K562 (cell line): Measurements from ENCODE around the gene TENM4. TPM values are rescaled to one million over a fixed set of nuclear protein-coding genes. Genes with fewer than 3 reads are reported as not detected.

Source experiments
- ATAC-seq: fragments of 200-7000 bp; cut with Tn5 transposase; 3 replicates; pipeline ENCODE4 v1.9.1; 2020; ENCODE audit warnings: moderate library complexity
- BruUV-seq: library from RNA; stranded (reverse); fragments of 400-500 nt; replicated peaks from 2 replicates; lab custom pipeline; 2021; lab: Mats Ljungman, UMichigan
- CTCF ChIA-PET: fragments of 300-600 bp; formaldehyde crosslinking; extraction: SDS; loops from one replicate; lab custom pipeline; 2021; ENCODE audit warnings: low intra/inter-chr PET ratio; lab: Yijun Ruan, JAX
- POLR2A ChIA-PET: fragments of 300-600, 350-650 bp; sonication (Branson Sonifier 250); formaldehyde crosslinking; extraction: SDS; loops from one replicate; lab custom pipeline; 2021; ENCODE audit warnings: antibody characterized with exemption, inconsistent platforms; lab: Yijun Ruan, JAX
- DNase-seq, 4 experiments: peaks; one replicate each; pipeline versions ENCODE4 v3.0.0 to v3.0.0-alpha.2; 2011 to 2018; ENCODE audit warnings: low spot score in 3 of 4, mixed read lengths in 3 of 4; ENCODE audit errors: extremely low read depth in 1 of 4
- FAIRE-seq: peaks from 2 replicates; lab custom pipeline; 2011; peaks lifted over from hg19 to GRCh38; lab: Jason Lieb, UNC
- H2AFZ ChIP-seq: 2 replicates; pipeline ENCODE4 v1.6.0; 2011; ENCODE audit warnings: low read depth, low read length, control low read depth, inconsistent platforms
- H3K27ac ChIP-seq: fragments of 200-600 bp; 3 replicates; pipeline ENCODE4 v1.8.0; 2011; ENCODE audit warnings: low read depth, mild to moderate bottlenecking, control low read depth, inconsistent platforms, low read length, moderate library complexity, mixed read lengths; ENCODE audit errors: extremely low read depth
- H3K27me3 ChIP-seq, 2 experiments: fragments of 300-600 bp in 1 of 2; 2 replicates in 1 of 2; 3 replicates in 1 of 2; pipeline versions ENCODE4 v1.6.0 to v1.8.0; 2011; ENCODE audit warnings: inconsistent platforms in 2 of 2, low read length in 2 of 2, mild to moderate bottlenecking in 1 of 2, mixed read lengths in 1 of 2, moderate library complexity in 1 of 2; ENCODE audit not compliant: control insufficient read depth in 2 of 2, insufficient read depth in 2 of 2
- H3K36me3 ChIP-seq: fragments of 300-600 bp; 3 replicates; pipeline ENCODE4 v1.8.0; 2011; ENCODE audit warnings: mild to moderate bottlenecking, low read length, inconsistent platforms; ENCODE audit not compliant: control insufficient read depth, insufficient read depth
- H3K4me1 ChIP-seq, 2 experiments: fragments of 200-600 bp in 1 of 2; replicated peaks in 1 of 2; 2 replicates in 1 of 2; 3 replicates in 1 of 2; pipeline versions ENCODE4 v1.5.1 to v1.8.0; 2011; ENCODE audit warnings: inconsistent platforms in 2 of 2, low read length in 2 of 2, mild to moderate bottlenecking in 1 of 2, mixed read lengths in 1 of 2, moderate library complexity in 1 of 2; ENCODE audit not compliant: control insufficient read depth in 2 of 2, insufficient read depth in 2 of 2
- H3K4me2 ChIP-seq: 2 replicates; pipeline ENCODE4 v1.6.1; 2011; ENCODE audit warnings: low read length, control low read depth, inconsistent platforms, mixed read lengths; ENCODE audit not compliant: insufficient read depth
- H3K4me3 ChIP-seq: fragments of 200-600 bp; sonication (generic), shearing (Covaris generic); 2 replicates; pipeline ENCODE4 v1.5.1; 2016; ENCODE audit warnings: control low read depth, inconsistent platforms
- H3K79me2 ChIP-seq: fragments of 200-600 bp; 3 replicates; pipeline ENCODE4 v1.8.0; 2011; ENCODE audit warnings: low read length, inconsistent platforms; ENCODE audit not compliant: control insufficient read depth, insufficient read depth
- H3K9ac ChIP-seq, 2 experiments: 2 replicates each; pipeline versions ENCODE4 v1.6.0 to v1.6.1; 2011; ENCODE audit warnings: low read depth in 2 of 2, low read length in 2 of 2, control low read depth in 1 of 2, inconsistent platforms in 1 of 2, mild to moderate bottlenecking in 1 of 2, mixed read lengths in 1 of 2; ENCODE audit not compliant: insufficient read depth in 1 of 2
- H3K9me1 ChIP-seq: one replicate; pipeline ENCODE4 v1.6.0; 2011; ENCODE audit warnings: inconsistent platforms, mild to moderate bottlenecking, low read length, moderate library complexity; ENCODE audit not compliant: control insufficient read depth, insufficient read depth
- H3K9me3 ChIP-seq: replicated peaks from 2 replicates; pipeline ENCODE4 v1.5.1; 2011; ENCODE audit warnings: low read depth, low read length, inconsistent platforms; ENCODE audit not compliant: control insufficient read depth, insufficient read depth
- H4K20me1 ChIP-seq: replicated peaks from 2 replicates; pipeline ENCODE4 v1.6.1; 2011; ENCODE audit warnings: low read length, inconsistent platforms, mixed read lengths; ENCODE audit not compliant: control insufficient read depth, insufficient read depth
- EP300 ChIP-seq: IDR thresholded peaks from 2 replicates; pipeline ENCODE4 v1.6.1; 2012; ENCODE audit warnings: low read length, improper control_type of control experiment
- FOS ChIP-seq: IDR thresholded peaks from 3 replicates; pipeline ENCODE4 v1.6.1; 2011; ENCODE audit not compliant: insufficient read length; ENCODE audit errors: extremely low read depth
- JUN ChIP-seq, 2 experiments: sonication (generic) in 1 of 2; formaldehyde crosslinking in 1 of 2; IDR thresholded peaks; 2 replicates each; pipeline versions ENCODE4 v1.6.1 to v1.8.0; 2012 to 2022; ENCODE audit warnings: borderline replicate concordance in 2 of 2, mild to moderate bottlenecking in 2 of 2, improper control_type of control experiment in 1 of 2, low read depth in 1 of 2, low read length in 1 of 2, missing genetic modification reagents in 1 of 2
- KLF13 ChIP-seq: fragments of 450-650 bp; IDR thresholded peaks from 2 replicates; pipeline ENCODE4 v1.6.1; 2016; ENCODE audit warnings: missing genetic modification characterization, low read depth, mild to moderate bottlenecking, missing compliant biosample characterization, moderate library complexity, borderline replicate concordance
- PHTF2 ChIP-seq: fragments of 250-450 bp; sonication (Bioruptor Pico); IDR thresholded peaks from 2 replicates; pipeline ENCODE4 v1.5.0; 2021; ENCODE audit warnings: mild to moderate bottlenecking
- PML ChIP-seq: IDR thresholded peaks from 2 replicates; pipeline ENCODE4 v1.6.1; 2012; ENCODE audit warnings: low read length, inconsistent platforms
- RBM17 ChIP-seq: fragments of 200-400 bp; formaldehyde crosslinking; IDR thresholded peaks from 2 replicates; pipeline ENCODE4 v1.6.1; 2017; ENCODE audit warnings: low read depth, mild to moderate bottlenecking, low read length, borderline replicate concordance
- ZNF274 ChIP-seq: IDR thresholded peaks from 2 replicates; pipeline ENCODE4 v1.6.1; 2011; ENCODE audit warnings: low read depth, mild to moderate bottlenecking, low read length, moderate library complexity, borderline replicate concordance
- WGBS: fragments of 100-300 bp; shearing (Covaris generic); methylation state at CpG from one replicate; pipeline ENCODE4 v1.1.6; 2016; ENCODE audit warnings: low coverage, mixed read lengths; ENCODE audit not compliant: insufficient coverage; ENCODE audit errors: missing lambda C conversion rate; 5-methylcytosine and 5-hydroxymethylcytosine counted together
- in situ Hi-C: fragments of 300-500 bp; cut with MboI; formaldehyde crosslinking; loops from 4 replicates; pipeline ENCODE4 v1.15.0; 2018; ENCODE audit warnings: inconsistent platforms, mixed read lengths
- intact Hi-C: fragments of 100-400 bp; cut with micrococcal nuclease; formaldehyde crosslinking; loops from 2 replicates; pipeline ENCODE4 v1.14.2; 2022
- polyA plus RNA-seq, 8 experiments: library from polyadenylated mRNA; depleted of rRNA in 4 of 8; stranded (reverse) in 5 of 8; unstranded in 3 of 8; fragments of >200 nt; fragmentation: Nextera tagmentation in 2 of 8; fragmentation: Illumina TruSeq in 1 of 8; extraction: Ambion mirVana in 2 of 8; extraction: Trizol in 1 of 8; gene quantifications; 2 replicates each; pipeline versions ENCODE4 v1.2.1 to v1.2.3, GENCODE V29; 2011 to 2014; ENCODE audit warnings: inconsistent platforms in 1 of 8, missing spikeins in 1 of 8
- total RNA-seq, 7 experiments: library from RNA; depleted of rRNA in 6 of 7; stranded (reverse); fragments of >200 nt in 6 of 7; fragmentation: Illumina TruSeq in 2 of 7; extraction: Trizol in 2 of 7; gene quantifications; 2 replicates each; pipeline versions ENCODE4 v1.2.1 to v1.2.3, GENCODE V29; 2011 to 2021; ENCODE audit warnings: low replicate concordance in 1 of 7
- TF ChIP-seq, protein P1 (sequence below): sonication (generic); formaldehyde crosslinking; IDR thresholded peaks from 2 replicates; pipeline ENCODE4 v1.8.0; 2022; ENCODE audit warnings: missing genetic modification reagents, mild to moderate bottlenecking, borderline replicate concordance
- TF ChIP-seq, protein P2 (sequence below): IDR thresholded peaks from 3 replicates; pipeline ENCODE4 v1.6.1; 2011; ENCODE audit warnings: borderline replicate concordance, mild to moderate bottlenecking; ENCODE audit not compliant: insufficient read length, insufficient read depth
- TF ChIP-seq, protein P3 (sequence below): fragments of 250-450 bp; sonication (Bioruptor Pico); IDR thresholded peaks from 2 replicates; pipeline ENCODE4 v1.6.1; 2021; ENCODE audit warnings: mild to moderate bottlenecking
- TF ChIP-seq, protein P4 (sequence below), 3 experiments: IDR thresholded peaks in 2 of 3; conservative IDR thresholded peaks in 1 of 3; 2 replicates each; pipeline ENCODE4 v1.5.1; 2011 to 2012; ENCODE audit warnings: low read length in 3 of 3, mild to moderate bottlenecking in 3 of 3, control low read depth in 2 of 3, improper control_type of control experiment in 1 of 3, inconsistent platforms in 1 of 3, low read depth in 1 of 3, mixed read lengths in 1 of 3, moderate library complexity in 1 of 3; ENCODE audit not compliant: insufficient read depth in 2 of 3

The TENM4 gene
- total and polyA plus RNA-seq, 9 of the 15 experiments (the other 6 are each of a cell fraction or from before 2014, with no cell fraction given) = 0.16 TPM; not detected in 8

DNA sequence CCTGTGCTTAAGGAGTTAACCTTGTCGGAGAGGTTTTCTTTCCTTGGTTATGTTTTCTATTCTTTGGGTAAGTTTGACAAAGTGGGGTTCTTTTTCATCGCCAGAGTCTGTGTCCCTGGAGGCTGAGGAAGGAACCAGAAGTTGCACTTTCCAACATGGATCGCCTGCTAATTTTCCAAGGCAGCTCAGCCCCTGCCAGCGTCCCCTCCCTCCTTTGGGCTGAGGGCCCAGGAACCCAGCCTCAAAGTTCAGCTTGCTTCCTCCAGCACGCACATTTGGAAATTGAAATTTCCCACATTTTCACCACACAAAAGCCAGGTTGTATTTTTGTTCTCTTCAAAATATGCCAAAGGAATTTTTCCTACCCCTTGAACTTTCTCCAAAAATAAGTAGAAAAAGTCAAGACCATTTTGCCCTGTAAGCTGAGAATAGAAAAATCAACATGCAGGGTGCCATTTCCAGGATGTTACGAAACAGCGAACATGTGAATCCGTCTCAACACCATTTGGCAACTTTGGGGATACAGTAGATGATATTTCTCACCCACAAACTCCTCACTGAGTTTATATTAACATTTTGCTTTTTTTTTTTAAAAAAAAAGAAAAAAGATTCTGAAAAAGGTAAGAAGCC lies 343.5 kb downstream of the TENM4 start:
- FAIRE-seq = no peak
- TF ChIP-seq PHTF2 (CRISPR knock-in tag) = no peak
- no peak for TF ChIP-seq ZNF274
- TF ChIP-seq, protein P1, sequence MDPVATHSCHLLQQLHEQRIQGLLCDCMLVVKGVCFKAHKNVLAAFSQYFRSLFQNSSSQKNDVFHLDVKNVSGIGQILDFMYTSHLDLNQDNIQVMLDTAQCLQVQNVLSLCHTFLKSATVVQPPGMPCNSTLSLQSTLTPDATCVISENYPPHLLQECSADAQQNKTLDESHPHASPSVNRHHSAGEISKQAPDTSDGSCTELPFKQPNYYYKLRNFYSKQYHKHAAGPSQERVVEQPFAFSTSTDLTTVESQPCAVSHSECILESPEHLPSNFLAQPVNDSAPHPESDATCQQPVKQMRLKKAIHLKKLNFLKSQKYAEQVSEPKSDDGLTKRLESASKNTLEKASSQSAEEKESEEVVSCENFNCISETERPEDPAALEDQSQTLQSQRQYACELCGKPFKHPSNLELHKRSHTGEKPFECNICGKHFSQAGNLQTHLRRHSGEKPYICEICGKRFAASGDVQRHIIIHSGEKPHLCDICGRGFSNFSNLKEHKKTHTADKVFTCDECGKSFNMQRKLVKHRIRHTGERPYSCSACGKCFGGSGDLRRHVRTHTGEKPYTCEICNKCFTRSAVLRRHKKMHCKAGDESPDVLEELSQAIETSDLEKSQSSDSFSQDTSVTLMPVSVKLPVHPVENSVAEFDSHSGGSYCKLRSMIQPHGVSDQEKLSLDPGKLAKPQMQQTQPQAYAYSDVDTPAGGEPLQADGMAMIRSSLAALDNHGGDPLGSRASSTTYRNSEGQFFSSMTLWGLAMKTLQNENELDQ (CRISPR knock-in tag) = no peak
- TF ChIP-seq, protein P2, sequence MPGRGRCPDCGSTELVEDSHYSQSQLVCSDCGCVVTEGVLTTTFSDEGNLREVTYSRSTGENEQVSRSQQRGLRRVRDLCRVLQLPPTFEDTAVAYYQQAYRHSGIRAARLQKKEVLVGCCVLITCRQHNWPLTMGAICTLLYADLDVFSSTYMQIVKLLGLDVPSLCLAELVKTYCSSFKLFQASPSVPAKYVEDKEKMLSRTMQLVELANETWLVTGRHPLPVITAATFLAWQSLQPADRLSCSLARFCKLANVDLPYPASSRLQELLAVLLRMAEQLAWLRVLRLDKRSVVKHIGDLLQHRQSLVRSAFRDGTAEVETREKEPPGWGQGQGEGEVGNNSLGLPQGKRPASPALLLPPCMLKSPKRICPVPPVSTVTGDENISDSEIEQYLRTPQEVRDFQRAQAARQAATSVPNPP = no peak
- TF ChIP-seq, protein P3, sequence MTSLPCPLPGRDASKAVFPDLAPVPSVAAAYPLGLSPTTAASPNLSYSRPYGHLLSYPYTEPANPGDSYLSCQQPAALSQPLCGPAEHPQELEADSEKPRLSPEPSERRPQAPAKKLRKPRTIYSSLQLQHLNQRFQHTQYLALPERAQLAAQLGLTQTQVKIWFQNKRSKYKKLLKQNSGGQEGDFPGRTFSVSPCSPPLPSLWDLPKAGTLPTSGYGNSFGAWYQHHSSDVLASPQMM (CRISPR knock-in tag) = no peak
- no peak for TF ChIP-seq KLF13
- TF ChIP-seq PML = no peak
- no peak for TF ChIP-seq RBM17
- TF ChIP-seq, protein P4, sequence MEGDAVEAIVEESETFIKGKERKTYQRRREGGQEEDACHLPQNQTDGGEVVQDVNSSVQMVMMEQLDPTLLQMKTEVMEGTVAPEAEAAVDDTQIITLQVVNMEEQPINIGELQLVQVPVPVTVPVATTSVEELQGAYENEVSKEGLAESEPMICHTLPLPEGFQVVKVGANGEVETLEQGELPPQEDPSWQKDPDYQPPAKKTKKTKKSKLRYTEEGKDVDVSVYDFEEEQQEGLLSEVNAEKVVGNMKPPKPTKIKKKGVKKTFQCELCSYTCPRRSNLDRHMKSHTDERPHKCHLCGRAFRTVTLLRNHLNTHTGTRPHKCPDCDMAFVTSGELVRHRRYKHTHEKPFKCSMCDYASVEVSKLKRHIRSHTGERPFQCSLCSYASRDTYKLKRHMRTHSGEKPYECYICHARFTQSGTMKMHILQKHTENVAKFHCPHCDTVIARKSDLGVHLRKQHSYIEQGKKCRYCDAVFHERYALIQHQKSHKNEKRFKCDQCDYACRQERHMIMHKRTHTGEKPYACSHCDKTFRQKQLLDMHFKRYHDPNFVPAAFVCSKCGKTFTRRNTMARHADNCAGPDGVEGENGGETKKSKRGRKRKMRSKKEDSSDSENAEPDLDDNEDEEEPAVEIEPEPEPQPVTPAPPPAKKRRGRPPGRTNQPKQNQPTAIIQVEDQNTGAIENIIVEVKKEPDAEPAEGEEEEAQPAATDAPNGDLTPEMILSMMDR (IDR thresholded peaks at IDR 0.05 in 2 of 3, conservative IDR thresholded peaks at IDR 0.05 in 1 of 3; ENCODE audit: insufficient read depth in 2 of 3, low read depth in 1 of 3, low read length in 3 of 3) = no peak
- TF ChIP-seq EP300 = no peak
- no peak for TF ChIP-seq FOS
- TF ChIP-seq JUN (IDR thresholded peaks at IDR 0.05; ENCODE audit: borderline replicate concordance, low read depth, low read length) = no peak
- no peak for TF ChIP-seq JUN (CRISPR knock-in tag; IDR thresholded peaks at IDR 0.05; ENCODE audit: borderline replicate concordance)

More for the DNA sequence above, 343.5 kb downstream of the TENM4 start:
- no peaks in the 10 kb centered on the region for H3K79me2 ChIP-seq
- H3K27ac ChIP-seq = no peak overlapping the region
- ChIA-PET CTCF (no interaction called here), POLR2A (interaction anchor here (0.8 kb wide), 1 partner anchor 78 kb away, joined by 5 read pairs; no protein-coding TSS in a partner anchor)
- no peaks in the 10 kb centered on the region for H3K27me3 ChIP-seq
- BruUV-seq = no TSS peak
- no peaks in the 10 kb centered on the region for H3K4me1 ChIP-seq
- H3K36me3 ChIP-seq = no peaks in the 10 kb centered on the region
- H3K9me3 ChIP-seq = no peaks in the 10 kb centered on the region
- H3K4me2 ChIP-seq = no peak overlapping the region
- H2AFZ ChIP-seq = no peak overlapping the region
- intact Hi-C loops = no loop called here
- no peak for ATAC-seq
- no peak overlapping the region for H3K9ac ChIP-seq
- no peak overlapping the region for H3K4me3 ChIP-seq
- in situ Hi-C loops = no loop called here
- H4K20me1 ChIP-seq = no peaks in the 10 kb centered on the region
- DNase-seq = no peak
- no peaks in the 10 kb centered on the region for H3K9me1 ChIP-seq
- 0% methylated on average over 7 of the region's 8 CpGs for WGBS
